Measurements from ENCODE around the gene PUS1.

Gene PUS1

GRCh38 chr12:131916306-131917138, 12.6 kb upstream of the PUS1 start:
- Histone ChIP-seq H3K4me3 (ENCODE audit: low read length, poor library complexity, severe bottlenecking) (no peak overlapping the region), H2AFZ (ENCODE audit: low read length) (no peak overlapping the region), H3K9me2 (replicated peaks; ENCODE audit: low read depth, low read length) (no peaks in the 10 kb centered on the region), H4K20me1 (ENCODE audit: insufficient read depth, low read length, poor library complexity, severe bottlenecking) (no peaks in the 10 kb centered on the region), H3K4me1 (ENCODE audit: insufficient read depth, low read length, poor library complexity, severe bottlenecking) (no peaks in the 10 kb centered on the region), H3K27me3 (ENCODE audit: insufficient read depth, low read length, poor library complexity, severe bottlenecking) (no peaks in the 10 kb centered on the region), H3K9ac (ENCODE audit: low read depth, low read length, poor library complexity, severe bottlenecking) (no peak overlapping the region), H3F3A (ENCODE audit: low read depth) (no peaks in the 10 kb centered on the region), H3K79me2 (ENCODE audit: insufficient read depth, low read length) (no peaks in the 10 kb centered on the region), H3K4me2 (ENCODE audit: low read depth, low read length, poor library complexity, severe bottlenecking) (no peak overlapping the region), H3K36me3 (ENCODE audit: insufficient read depth, low read length) (peaks cover 63% of the 10 kb centered on the region; the same call in 1 of the 2 replicates), H3K9me3 (ENCODE audit: insufficient read depth, low read depth, low read length) (no peaks in the 10 kb centered on the region)
- no peak for TF ChIP-seq EZH2phosphoT487 (IDR thresholded peaks at IDR 0.05; ENCODE audit: borderline replicate concordance)
- no peak for TF ChIP-seq CTCF (conservative IDR thresholded peaks at IDR 0.05; ENCODE audit: low read length)

GRCh38 chr12:131917139-131917710, 11.9 kb upstream of the PUS1 start:
- H3K4me2 ChIP-seq (ENCODE audit: low read depth, low read length, poor library complexity, severe bottlenecking), result no peak overlapping the region
- H4K20me1 ChIP-seq (ENCODE audit: insufficient read depth, low read length, poor library complexity, severe bottlenecking), result no peaks in the 10 kb centered on the region
- no peaks in the 10 kb centered on the region for H3K9me2 ChIP-seq (replicated peaks; ENCODE audit: low read depth, low read length)
- no peaks in the 10 kb centered on the region for H3K79me2 ChIP-seq (ENCODE audit: insufficient read depth, low read length)
- H3K4me1 ChIP-seq (ENCODE audit: insufficient read depth, low read length, poor library complexity, severe bottlenecking), result no peaks in the 10 kb centered on the region
- TF ChIP-seq EZH2phosphoT487 (IDR thresholded peaks at IDR 0.05; ENCODE audit: borderline replicate concordance) (no peak), CTCF (conservative IDR thresholded peaks at IDR 0.05; ENCODE audit: low read length) (no peak)
- no peaks in the 10 kb centered on the region for H3F3A ChIP-seq (ENCODE audit: low read depth)
- H3K36me3 ChIP-seq (ENCODE audit: insufficient read depth, low read length), result peaks cover 61% of the 10 kb centered on the region; the same call in 1 of the 2 replicates
- no peak overlapping the region for H2AFZ ChIP-seq (ENCODE audit: low read length)
- H3K27me3 ChIP-seq (ENCODE audit: insufficient read depth, low read length, poor library complexity, severe bottlenecking), result no peaks in the 10 kb centered on the region
- H3K9ac ChIP-seq (ENCODE audit: low read depth, low read length, poor library complexity, severe bottlenecking), result no peak overlapping the region
- no peaks in the 10 kb centered on the region for H3K9me3 ChIP-seq (ENCODE audit: insufficient read depth, low read depth, low read length)
- H3K4me3 ChIP-seq (ENCODE audit: low read length, poor library complexity, severe bottlenecking), result no peak overlapping the region

DNA sequence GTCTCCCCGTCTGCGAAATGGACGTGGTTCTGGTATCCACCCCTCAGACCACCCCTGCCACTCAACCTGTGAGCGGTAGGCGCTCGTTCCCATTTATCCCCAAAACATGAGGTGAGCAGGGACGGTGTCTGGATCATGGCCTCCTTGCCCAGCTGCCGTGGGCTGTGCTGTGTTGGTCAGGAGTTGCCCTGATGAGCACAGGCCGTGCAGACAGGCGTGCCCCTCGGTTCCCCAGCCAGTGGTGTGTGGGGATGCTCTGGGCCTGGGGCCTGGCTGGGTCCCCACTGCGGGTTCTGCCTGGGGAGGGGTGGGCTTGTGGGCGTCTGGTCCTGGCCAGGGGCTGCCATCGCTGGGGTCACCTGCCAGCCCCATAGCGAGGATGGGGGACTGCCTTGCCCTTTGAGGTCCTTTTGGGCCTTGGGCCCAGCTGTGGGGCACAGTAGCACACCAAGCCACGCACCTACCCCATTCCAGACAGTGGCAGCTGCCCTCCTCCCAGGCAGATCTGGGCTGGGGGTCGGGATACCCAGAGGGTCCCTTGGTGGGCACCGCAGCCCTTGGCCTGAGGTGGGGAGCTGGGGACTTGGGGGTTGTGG, 11.3 kb upstream of the PUS1 start:
- H3K36me3 ChIP-seq (ENCODE audit: insufficient read depth, low read length), result peaks cover 55% of the 10 kb centered on the region; the same call in 1 of the 2 replicates
- H3K79me2 ChIP-seq (ENCODE audit: insufficient read depth, low read length), result no peaks in the 10 kb centered on the region

More for the DNA sequence above, 11.3 kb upstream of the PUS1 start:
- Histone ChIP-seq H2AFZ (ENCODE audit: low read length) (no peak overlapping the region), H3K27me3 (ENCODE audit: insufficient read depth, low read length, poor library complexity, severe bottlenecking) (no peaks in the 10 kb centered on the region), H3F3A (ENCODE audit: low read depth) (no peaks in the 10 kb centered on the region), H3K4me3 (ENCODE audit: low read length, poor library complexity, severe bottlenecking) (no peak overlapping the region), H3K9me2 (replicated peaks; ENCODE audit: low read depth, low read length) (no peaks in the 10 kb centered on the region), H3K4me2 (ENCODE audit: low read depth, low read length, poor library complexity, severe bottlenecking) (no peak overlapping the region), H3K9ac (ENCODE audit: low read depth, low read length, poor library complexity, severe bottlenecking) (no peak overlapping the region), H3K4me1 (ENCODE audit: insufficient read depth, low read length, poor library complexity, severe bottlenecking) (no peaks in the 10 kb centered on the region), H4K20me1 (ENCODE audit: insufficient read depth, low read length, poor library complexity, severe bottlenecking) (no peaks in the 10 kb centered on the region), H3K9me3 (ENCODE audit: insufficient read depth, low read depth, low read length) (no peaks in the 10 kb centered on the region)
- TF ChIP-seq EZH2phosphoT487 (IDR thresholded peaks at IDR 0.05; ENCODE audit: borderline replicate concordance) (no peak), CTCF (conservative IDR thresholded peaks at IDR 0.05; ENCODE audit: low read length) (no peak)

All from Loucy (cell line).